Astrocyte (in vitro differentiated cells and primary cell): ENCODE data around the gene FSD1.

Experiments used
- CTCF ChIP-seq: IDR thresholded peaks from 2 replicates; pipeline ENCODE4 v1.5.1; 2011; ENCODE audit warnings: low read depth, mild to moderate bottlenecking, inconsistent platforms, low read length, moderate library complexity; ENCODE audit not compliant: insufficient read depth
- EZH2 ChIP-seq: IDR thresholded peaks from 2 replicates; pipeline ENCODE4 v1.6.1; 2012; ENCODE audit warnings: mild to moderate bottlenecking, low read length, inconsistent platforms; ENCODE audit not compliant: insufficient read depth

- TF ChIP-seq CTCF (no peak), EZH2 (no peak)
Observed at GRCh38 chr19:4345342-4346019, 41.1 kb downstream of the FSD1 start.
